ENCODE results near the gene AMY2B.
"Not testable (repeated sequence)": the region's sequence is repeated elsewhere in the genome, so short reads cannot be mapped to it uniquely, and the experiment has no call there.

Gene AMY2B

DNA sequence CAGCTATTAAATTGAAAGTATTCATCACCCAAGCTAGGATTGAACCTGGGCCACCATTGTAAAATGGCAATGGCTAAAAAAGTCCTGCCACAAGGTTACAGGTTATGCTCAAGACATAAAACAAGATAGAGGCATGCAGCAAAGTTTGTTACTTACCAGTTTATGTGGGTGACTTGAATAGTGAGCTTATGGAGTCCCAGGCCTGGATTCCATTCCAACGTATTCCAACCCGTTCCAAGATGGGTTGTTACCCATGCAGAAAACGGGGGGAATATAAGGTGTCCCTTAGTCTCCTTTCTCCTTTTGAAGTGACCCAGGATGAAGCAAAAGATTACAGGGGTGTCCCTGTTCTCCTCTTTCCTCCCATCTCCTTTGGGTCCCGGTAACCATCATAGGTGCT is 56.0 kb downstream of the AMY2B start:
- DNase-seq = not testable (repeated sequence)

Data from CD4-positive, alpha-beta T cell treated with Interleukin-17A for 4 hours (primary cell).